Transverse colon (tissue), 4 donors: ENCODE measurements around the gene STRADA.

Experiments
- POLR2A ChIP-seq: fragments of 450-650 bp; IDR thresholded peaks from one replicate; pipeline ENCODE4 v1.6.1; 2016; ENCODE audit warnings: antibody characterized with exemption, mild to moderate bottlenecking, moderate library complexity
- POLR2AphosphoS5 ChIP-seq, 3 donors: sonication (generic); formaldehyde crosslinking; IDR thresholded peaks; one replicate each; pipeline ENCODE4 v1.6.1; 2016; ENCODE audit warnings: antibody characterized with exemption in 3 of 3
- TF ChIP-seq, protein P1 (sequence below), 5 experiments: fragments of 200-600 bp in 3 of 5; fragments of 450-650 bp in 2 of 5; sonication (generic) in 3 of 5; IDR thresholded peaks; 1 replicate in 2 of 5; 2 replicates in 3 of 5; pipeline ENCODE4 v1.5.1; 2016 to 2017; ENCODE audit warnings: antibody characterized with exemption in 5 of 5, inconsistent platforms in 3 of 5, mild to moderate bottlenecking in 2 of 5, moderate library complexity in 1 of 5

- TF ChIP-seq, protein P1, sequence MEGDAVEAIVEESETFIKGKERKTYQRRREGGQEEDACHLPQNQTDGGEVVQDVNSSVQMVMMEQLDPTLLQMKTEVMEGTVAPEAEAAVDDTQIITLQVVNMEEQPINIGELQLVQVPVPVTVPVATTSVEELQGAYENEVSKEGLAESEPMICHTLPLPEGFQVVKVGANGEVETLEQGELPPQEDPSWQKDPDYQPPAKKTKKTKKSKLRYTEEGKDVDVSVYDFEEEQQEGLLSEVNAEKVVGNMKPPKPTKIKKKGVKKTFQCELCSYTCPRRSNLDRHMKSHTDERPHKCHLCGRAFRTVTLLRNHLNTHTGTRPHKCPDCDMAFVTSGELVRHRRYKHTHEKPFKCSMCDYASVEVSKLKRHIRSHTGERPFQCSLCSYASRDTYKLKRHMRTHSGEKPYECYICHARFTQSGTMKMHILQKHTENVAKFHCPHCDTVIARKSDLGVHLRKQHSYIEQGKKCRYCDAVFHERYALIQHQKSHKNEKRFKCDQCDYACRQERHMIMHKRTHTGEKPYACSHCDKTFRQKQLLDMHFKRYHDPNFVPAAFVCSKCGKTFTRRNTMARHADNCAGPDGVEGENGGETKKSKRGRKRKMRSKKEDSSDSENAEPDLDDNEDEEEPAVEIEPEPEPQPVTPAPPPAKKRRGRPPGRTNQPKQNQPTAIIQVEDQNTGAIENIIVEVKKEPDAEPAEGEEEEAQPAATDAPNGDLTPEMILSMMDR (IDR thresholded peaks at IDR 0.05): no peak
- TF ChIP-seq POLR2AphosphoS5 (IDR thresholded peaks at IDR 0.05): no peak
- TF ChIP-seq POLR2A: no peak
These were observed 524 bp downstream of the STRADA start for GRCh38 chr17:63741143-63741407.
